Hematopoietic multipotent progenitor cell treated with erythropoietin and hydrocortisone succinate and interleukin-3 and kit ligand, for 15 days (in vitro differentiated cells): Measurements from ENCODE around the gene SIVA1.
A peak's percentile ranks its signal among the peaks of the same experiment; 100 is the strongest.

Experiments
- DNase-seq: peaks from one replicate; pipeline ENCODE4 v3.0.0-alpha.2; 2015; ENCODE audit warnings: low spot score

SIVA1 gene

GRCh38 chr14:104751539-104752422 lies 1.2 kb upstream of the SIVA1 start:
- no peak for DNase-seq

- DNase-seq = no peak
Measured at GRCh38 chr14:104752423-104752734, 568 bp upstream of the SIVA1 start.

DNA sequence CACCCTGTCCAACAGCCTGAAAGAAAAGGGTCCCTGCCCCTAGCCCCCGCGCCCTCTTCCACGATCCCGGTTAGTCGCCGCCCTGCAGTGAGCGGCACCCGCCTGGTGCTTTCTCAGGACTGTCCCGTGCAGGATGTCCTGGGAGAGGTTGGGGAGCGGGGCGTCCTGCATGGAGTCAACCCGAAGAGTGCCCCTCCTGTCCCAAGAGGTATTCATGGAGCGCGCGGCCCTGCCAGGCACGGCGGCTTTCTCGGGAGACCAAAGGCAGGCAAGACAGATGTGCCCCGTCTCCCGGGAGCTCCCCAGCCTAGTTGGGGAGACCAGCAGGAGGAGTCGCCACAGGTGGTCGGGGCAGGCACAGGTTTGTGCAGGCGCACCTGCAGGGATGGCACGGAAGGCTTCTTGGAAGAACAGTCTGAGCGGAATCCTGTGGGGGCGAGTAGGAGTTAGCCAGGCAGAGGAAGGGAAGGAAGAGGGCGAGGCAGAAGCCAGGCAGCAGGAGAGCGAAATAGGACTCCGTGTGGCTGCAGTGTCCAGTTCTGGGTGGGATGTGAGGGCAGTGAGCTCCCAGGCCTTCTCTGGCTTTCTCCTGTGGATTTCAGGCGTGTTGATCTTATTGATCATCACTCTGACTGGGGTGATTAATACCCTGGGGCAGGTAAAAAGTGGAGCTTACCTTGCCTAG lies 723 bp downstream of the SIVA1 start:
- DNase-seq = no peak

DNA sequence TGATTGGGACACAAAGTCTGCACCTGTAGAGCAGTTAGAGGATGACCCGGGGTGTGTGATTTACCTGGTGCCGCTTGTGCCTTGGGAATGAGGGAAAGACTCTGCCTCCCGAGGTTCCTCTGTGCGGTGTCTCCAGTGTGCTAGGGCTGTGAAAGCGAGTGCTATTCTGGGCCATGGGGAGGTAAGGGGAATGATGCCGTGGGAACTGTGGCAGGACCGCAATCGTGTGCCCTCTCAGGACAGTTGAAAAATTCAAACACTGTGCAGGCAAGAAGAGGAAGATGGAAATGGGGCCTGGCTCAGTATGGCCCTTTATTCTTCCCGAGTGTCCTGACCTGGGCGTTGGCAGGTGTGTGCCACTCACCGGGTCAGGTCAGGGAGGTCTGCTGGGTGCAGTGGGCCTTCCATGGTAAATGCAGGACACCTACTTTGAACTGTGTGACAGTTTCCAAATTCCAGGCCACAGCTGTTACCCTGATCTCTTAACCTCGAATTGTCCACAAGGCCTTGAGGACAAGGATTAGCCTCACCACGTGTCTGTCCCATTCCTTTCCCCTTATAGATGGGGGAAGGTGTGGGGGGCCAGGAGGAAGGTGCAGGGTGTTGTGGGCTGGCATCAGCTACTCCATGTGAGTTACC lies 1.4 kb downstream of the SIVA1 start:
- no peak for DNase-seq

GRCh38 chr14:104755621-104756020 lies 2.7 kb downstream of the SIVA1 start:
- no peak for DNase-seq

GRCh38 chr14:104756477-104757237 lies 3.7 kb downstream of the SIVA1 start:
- DNase-seq = no peak

GRCh38 chr14:104757238-104757585 lies 4.3 kb downstream of the SIVA1 start:
- DNase-seq = no peak

DNA sequence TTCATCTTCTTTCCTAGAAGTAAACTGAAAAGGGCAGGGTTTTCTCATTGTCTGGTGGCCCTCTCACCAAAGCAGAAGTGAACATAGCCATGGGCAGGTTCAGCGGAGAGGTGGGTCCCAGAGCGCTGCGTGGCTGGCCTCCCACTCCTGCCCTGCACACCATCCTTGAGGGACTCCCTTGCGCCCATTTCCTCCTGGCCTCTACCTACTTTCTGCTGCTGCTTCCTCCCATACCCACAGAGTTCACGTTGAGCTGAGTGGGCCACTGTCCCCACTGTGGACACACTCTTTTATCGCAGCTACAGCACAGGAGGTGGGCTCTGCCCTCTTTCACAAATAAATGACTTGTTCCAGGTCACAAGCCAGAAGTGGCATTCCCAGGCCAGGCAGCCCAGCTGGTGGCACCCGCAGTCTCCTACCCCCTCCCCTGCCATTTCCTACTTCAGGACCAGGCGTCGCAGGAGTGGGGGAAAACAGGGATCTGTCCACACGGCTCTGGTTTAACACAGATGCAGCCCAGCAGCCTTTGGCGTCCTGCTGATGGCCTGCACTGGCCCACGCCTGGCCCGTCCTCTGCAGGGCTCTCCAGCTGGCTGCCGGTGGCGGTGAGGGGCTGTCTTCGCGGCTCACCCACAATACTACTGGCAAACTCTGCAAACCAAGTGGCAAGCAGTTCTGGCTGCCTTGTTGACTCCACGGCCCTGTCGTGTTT lies 4.9 kb downstream of the SIVA1 start:
- no peak for DNase-seq

- DNase-seq = no peak
Measured at GRCh38 chr14:104758981-104759969, 6.3 kb downstream of the SIVA1 start.

DNA sequence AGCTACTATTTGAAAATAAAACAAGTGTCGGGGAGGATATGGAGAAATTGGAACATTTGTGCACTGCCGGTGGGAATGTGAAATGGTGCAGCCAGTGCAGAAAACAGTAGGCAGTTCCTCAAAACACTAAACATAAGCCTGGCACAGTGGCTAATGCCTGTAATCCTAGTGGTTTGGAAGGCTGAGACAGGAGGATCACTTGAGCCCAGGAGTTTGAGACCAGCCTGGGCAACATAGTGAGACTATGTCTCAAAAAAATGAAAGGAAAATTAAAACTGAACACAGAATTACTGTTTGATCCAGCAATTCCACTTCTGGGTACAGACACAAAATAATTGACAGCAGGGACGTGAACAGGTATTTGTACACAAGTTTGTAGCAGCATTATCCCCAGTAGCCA lies 12.6 kb downstream of the SIVA1 start:
- DNase-seq = no peak

- DNase-seq = no peak
Measured at GRCh38 chr14:104766256-104766862, 13.4 kb downstream of the SIVA1 start.

GRCh38 chr14:104766863-104767633 lies 14.1 kb downstream of the SIVA1 start:
- DNase-seq = no peak

DNA sequence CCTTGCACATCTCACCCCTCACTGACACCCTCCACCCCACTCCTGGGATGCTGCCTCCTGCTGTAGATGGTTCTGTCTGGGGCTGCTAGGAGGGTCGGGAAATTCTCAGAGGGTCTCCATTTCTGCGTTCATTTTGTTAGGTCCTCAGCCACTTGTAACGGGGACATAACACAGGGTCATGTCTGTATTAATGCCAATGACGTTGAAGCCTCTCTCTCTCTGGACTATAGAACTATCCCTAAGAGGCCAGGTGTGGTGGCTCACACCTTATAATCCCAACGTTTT lies 14.6 kb downstream of the SIVA1 start:
- no peak for DNase-seq

GRCh38 chr14:104768437-104769323 lies 15.7 kb downstream of the SIVA1 start:
- peak; percentile 85 for DNase-seq

GRCh38 chr14:104769324-104770071 lies 16.6 kb downstream of the SIVA1 start:
- no peak for DNase-seq

- DNase-seq = no peak
Measured at GRCh38 chr14:104770072-104770579, 17.2 kb downstream of the SIVA1 start.

DNA sequence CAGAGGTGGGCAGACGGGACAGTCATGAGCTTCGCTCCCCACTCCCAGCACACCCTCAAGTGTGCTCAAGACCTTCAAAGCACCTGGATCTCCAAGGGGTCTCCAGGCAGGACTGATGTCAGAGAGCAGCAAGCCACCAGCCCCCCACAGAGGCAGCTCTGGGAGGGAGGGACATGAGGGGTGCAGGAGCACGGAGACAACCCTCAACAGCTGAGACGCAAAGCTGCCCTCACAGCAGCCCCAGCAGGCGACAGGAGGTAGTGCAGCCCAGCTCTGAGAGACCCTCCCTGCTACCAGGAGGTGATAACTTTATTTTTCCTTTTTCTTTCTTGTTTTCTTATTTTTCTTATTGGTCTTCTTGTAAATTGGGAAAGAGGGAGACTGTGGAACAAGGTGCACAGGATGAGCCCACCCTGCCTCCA lies 17.9 kb downstream of the SIVA1 start:
- no peak for DNase-seq

DNA sequence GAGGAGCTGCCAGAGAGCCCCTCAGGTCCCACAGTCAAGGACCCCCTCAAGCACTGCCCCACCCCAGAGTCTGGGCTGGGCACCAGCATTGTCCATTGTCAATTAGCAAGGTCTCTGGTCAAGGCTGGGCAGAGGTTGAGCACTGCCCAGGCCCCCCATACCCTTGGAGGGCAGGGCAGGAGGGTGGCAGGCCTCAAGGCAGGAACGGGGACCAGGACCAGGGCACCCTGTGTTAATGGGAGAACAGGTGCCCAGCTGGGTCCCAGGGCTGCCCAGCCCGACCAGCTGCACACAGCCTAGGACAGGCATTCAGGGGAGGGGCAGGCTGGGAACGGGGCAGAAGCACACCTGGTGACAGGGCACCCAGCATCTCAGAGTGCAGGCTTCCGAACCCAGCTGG lies 18.4 kb downstream of the SIVA1 start:
- no peak for DNase-seq
